Skeletal muscle cell (primary cell): ENCODE data around the gene TMPO.
"Not testable (repeated sequence)": the region's sequence is repeated elsewhere in the genome, so short reads cannot be mapped to it uniquely, and the experiment has no call there.

Experiments used
- DNase-seq: peaks from one replicate; pipeline ENCODE4 v3.0.0-alpha.2; 2010; ENCODE audit warnings: low read depth
- H3K4me3 ChIP-seq: 2 replicates; pipeline ENCODE4 v1.5.1; 2011; ENCODE audit warnings: low read depth, mild to moderate bottlenecking, control low read depth, low read length, moderate library complexity

Gene TMPO

DNA sequence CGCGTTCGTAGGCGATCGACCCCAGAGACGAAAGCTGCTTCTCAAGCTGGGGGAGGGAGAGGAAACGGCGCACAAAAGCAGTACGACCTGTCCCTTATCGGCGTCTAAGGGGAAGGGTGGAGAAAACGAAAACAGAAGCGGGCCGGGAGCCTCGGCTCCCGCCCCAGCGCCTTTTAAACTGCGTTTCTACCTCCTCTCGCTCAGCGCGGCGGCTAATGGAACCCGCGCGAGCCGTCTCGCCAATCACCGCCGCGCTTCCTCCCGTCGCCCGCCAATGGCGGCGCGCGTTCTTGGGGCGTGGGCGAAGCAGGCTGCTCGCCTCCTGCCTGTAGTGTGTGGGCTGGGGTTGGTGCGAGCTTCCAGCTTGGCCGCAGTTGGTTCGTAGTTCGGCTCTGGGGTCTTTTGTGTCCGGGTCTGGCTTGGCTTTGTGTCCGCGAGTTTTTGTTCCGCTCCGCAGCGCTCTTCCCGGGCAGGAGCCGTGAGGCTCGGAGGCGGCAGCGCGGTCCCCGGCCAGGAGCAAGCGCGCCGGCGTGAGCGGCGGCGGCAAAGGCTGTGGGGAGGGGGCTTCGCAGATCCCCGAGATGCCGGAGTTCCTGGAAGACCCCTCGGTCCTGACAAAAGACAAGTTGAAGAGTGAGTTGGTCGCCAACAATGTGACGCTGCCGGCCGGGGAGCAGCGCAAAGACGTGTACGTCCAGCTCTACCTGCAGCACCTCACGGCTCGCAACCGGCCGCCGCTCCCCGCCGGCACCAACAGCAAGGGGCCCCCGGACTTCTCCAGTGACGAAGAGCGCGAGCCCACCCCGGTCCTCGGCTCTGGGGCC lies at the start of gene TMPO:
TMPO (plus strand) TSS at position 304 of the 824 bp plus-strand sequence; CDS start at position 582, 278 bp downstream.
- peak; percentile 68 for DNase-seq
- H3K4me3 ChIP-seq = peak within 1 kb of the TSS; percentile 99

- DNase-seq = no peak
- no peak overlapping the region for H3K4me3 ChIP-seq
These were observed 49.3 kb upstream of the TMPO start for GRCh38 chr12:98465950-98466602.

DNA sequence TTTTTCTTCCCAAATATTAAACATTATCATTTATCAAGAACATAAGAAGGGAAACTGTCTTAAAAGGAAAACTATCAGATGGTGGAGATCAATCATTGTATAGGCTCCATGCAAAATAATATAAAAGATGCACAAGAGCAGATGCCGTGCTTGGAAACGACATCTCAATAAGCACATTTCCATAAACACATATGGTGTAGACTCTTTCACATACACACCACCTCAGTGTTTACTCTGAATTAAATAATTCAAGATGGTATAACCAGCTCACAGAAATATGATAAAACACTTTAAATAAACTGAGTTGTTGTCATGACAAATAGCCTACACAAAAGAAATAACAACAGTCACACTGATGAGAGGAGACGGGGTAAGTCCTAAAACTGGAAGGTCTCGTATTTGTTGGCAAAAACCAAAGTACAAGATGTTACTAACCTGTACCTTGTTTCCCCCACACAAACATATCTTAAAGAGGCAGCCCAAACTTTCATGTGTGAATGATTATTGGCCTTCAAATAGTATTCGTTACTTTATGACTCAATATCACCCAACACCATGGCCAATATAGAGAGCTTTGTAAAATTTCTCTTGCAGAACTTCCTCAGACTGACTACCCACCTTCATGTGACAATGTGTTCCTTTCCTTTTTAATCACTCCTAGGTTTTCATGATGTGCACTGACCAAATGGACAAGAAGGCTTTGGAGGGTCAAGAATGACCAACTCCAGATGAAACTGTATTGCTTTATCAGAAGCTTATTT lies 48.6 kb upstream of the TMPO start:
- no peak for DNase-seq
- H3K4me3 ChIP-seq = no peak overlapping the region

GRCh38 chr12:98469109-98469508 lies 46.3 kb upstream of the TMPO start:
- no peak overlapping the region for H3K4me3 ChIP-seq
- no peak for DNase-seq

DNA sequence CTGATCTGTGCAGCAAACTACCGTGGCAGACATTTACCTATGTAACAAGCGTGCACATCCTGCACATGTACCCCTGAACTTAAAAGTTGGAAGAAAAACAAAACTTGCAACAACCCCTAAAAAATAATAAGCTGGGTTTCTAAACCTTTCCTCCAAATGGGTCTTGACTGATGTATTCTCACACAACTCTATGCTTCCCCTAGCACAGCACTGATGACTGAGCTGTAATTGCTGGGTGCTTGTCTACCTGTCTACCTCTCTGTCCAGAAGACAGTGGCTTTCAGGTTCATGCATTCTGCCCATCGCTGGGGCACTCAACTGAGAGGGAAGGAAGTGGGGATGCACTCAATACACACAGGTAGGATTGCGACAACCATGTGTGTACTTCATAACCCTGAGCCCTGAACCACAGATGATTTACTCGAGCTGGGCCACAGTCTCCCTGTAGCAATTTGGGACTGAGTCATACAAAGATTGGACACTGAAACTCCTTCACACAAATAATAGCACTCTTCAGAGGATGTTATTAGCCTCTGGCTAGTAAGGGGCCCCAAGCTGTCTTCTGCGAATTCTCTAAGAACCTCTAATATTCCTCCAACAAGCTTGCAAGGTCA lies 44.8 kb upstream of the TMPO start:
- no peak for DNase-seq
- H3K4me3 ChIP-seq = no peak overlapping the region

- H3K4me3 ChIP-seq = no peak overlapping the region
- DNase-seq = no peak
These were observed 44.3 kb upstream of the TMPO start for GRCh38 chr12:98471085-98471484.

DNA sequence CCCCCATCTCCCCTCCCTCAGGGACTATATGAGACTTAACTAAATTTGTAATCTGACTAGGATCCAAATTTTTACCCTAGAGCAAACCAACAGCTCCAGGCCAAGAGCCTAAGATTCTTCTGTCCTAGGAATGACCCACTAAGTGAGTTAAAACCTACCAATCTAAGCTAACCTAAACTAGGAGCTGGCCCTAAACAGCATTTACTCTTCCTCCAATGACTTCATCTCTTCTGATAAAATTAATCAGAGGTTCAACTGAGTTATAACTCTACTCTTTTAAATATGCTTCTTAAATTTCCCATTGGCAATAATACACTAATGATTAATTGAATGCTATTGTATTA lies 39.9 kb upstream of the TMPO start:
- DNase-seq = no peak
- H3K4me3 ChIP-seq = no peak overlapping the region

- no peak overlapping the region for H3K4me3 ChIP-seq
- no peak for DNase-seq
These were observed 36.8 kb upstream of the TMPO start for GRCh38 chr12:98478606-98479005.

DNA sequence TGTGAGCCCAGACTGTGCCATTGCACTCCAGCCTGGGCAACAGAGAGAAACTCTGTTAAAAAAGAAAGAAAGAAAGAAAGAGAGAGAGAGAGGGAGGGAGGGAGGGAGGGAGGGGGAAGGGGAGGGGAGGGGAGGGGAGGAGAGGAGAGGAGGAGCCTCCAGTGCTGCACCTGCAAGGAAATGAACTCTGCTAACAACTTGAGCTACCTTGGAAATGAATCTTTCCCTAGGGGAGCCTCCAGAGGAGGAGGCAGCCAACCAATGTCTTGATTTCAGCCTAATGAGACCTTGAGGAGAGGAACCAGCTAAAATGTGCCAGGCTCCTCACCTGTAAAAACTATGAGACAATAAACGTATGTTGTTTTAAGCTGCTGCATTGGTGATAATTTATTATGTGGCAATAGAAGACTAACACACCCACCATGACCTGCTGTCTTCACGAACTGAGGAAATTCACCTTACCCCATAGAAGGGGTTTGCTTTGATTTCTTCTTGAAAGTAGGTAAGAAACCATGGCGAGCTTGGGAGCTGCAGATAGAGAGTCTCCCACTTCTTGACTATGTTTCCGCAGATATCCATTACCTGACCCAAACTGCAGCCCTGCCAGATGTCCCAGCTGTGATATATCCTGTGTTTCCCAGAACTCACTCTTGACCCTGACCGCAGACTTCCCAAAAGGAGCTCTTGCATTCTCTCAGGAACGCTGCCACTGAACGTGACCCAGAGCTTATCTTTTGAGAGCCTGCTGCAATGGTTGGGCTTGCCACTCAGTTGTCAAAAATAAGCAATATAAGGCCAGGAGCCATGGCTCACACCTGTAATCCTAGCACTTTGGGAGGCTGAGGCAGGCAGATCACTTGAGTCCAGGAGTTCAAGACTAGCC lies 31.5 kb upstream of the TMPO start:
- DNase-seq = no peak
- H3K4me3 ChIP-seq = no peak overlapping the region

DNA sequence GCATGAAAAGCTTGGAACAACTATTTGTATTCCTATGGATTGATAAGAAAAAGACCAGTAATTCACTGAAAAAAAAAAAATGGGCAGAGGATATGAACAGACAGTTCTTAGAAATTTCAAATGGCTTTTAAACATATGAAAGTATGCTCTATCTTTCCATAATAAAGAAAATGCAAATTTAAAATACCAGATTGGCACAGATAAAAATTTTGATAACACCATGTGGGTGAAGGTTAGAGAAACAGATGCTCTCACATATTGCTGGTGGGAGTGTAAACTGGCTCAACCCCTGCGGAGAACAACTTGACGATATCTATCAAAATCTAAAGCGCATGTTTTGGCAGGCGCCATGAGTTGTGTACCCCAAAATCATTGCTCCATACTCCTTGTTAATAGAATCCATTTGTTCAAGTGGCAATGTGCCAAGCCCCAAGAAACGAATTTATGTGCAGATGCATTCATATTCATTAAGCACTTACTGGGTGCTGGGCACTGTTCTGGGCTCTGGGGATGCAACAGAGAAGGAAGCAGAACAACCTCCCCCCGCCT lies 29.5 kb upstream of the TMPO start:
- no peak overlapping the region for H3K4me3 ChIP-seq
- DNase-seq = no peak

GRCh38 chr12:98488416-98488815 lies 27.0 kb upstream of the TMPO start:
- not testable (repeated sequence) for DNase-seq, H3K4me3 ChIP-seq

DNA sequence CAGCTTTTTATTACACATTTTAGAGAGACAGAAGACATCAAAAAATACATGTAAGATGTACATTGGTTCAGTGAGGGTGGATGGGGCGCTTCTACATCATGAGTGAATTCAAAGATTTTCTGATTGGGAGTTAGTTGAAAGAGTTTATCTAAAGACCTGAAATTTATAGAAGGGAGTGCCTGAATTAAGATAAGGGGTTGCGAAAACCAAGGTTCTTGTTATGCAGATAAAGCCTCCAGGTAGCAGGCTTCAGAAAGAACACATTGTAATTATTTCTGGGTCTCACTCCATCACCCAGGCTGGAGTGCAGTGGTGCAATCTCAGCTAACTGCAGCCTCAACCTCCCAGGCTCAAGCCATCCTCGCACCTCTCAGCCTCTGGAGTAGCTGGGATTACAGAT lies 26.2 kb upstream of the TMPO start:
- no peak overlapping the region for H3K4me3 ChIP-seq
- no peak for DNase-seq

DNA sequence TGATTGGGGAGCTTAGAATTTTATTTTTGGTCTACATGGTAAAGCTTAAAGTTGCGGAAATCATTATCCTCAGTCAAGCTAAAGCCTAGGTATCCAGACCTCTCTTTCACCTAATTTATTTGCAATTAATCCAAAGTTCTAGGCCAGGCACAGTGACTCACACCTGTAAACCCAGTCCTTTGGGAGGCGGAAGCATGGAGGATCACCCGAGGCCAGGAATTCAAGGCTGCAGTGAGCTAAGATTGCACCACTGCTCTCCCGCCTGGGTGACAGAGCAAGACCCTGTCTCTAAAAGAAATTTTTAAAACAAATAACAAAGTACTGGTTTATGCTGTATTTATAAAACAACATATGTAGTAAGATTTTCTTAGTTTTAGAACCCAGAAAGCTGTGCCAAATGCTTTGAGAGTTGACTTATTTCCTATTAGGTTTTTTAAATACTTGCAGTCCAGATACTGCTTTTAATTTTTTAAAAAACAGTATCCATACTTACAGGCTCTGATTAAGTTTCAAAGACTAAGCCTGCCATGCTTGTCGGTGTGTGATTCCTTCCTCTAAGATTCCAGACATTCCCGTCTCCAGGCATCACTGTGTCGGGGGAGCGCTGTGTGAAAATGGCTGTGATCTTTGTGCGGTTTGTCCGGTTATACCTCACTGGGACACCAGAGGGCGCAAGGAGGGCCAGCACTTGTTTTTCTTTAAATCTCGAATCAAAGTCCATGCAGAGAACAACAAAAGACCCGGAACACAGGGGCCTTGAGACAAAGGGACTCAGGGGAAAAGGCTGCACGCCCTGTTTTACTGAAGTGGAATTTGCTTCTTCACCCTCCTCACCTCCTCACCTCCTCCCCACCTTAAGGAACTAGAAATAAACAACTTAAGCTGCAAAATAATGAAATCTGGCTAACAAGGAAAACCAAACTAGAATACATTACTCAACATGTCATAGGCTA lies 24.6 kb upstream of the TMPO start:
- DNase-seq = no peak
- no peak overlapping the region for H3K4me3 ChIP-seq

DNA sequence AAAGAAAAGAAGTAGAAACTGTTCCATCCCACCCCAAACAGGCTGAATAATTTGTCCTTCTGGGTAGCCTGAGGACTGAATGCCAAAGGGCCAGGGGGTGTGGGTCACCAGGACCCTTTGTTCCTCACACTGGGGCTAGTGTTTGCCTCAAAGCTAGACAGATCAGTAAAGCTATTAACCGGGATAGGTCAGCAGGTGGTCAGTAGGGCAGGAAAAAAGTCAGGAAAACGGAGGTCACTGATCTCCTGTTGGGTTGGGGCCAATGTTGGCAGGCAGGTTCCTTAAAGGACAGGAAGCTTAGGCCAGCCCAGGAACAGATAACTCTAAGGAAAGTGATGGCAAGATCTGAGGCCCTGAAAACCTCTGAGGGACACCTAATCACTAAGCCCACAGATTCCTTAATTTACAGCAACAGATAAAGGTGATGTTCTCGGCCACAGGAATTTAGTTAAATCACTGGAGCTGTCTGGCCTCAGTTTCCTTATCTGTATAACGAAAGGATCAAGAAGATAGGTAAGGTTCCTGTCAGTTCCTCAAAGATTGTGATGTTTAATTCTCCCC lies 22.7 kb upstream of the TMPO start:
- H3K4me3 ChIP-seq = no peak overlapping the region
- DNase-seq = no peak

- H3K4me3 ChIP-seq = not testable (repeated sequence)
These were observed 14.1 kb upstream of the TMPO start for GRCh38 chr12:98501266-98501629.

DNA sequence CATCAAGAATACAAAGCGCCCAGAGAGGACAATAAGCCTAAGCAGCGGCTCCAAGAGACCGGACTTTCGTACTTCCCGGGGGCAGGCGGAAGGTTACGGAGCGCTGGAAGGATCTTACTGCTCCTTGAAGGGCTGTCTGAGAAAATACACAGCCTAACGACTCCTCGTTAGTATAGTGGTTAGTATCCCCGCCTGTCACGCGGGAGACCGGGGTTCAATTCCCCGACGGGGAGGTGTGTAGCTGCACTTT lies 12.1 kb upstream of the TMPO start:
- H3K4me3 ChIP-seq = peak overlapping the region; percentile 79
- peak; percentile 79 for DNase-seq

More at GRCh38 chr12:98501266-98501629, 14.1 kb upstream of the TMPO start:
- not testable (repeated sequence) for DNase-seq

GRCh38 chr12:98503592-98504367 lies 11.6 kb upstream of the TMPO start:
- DNase-seq = peak; percentile 73
- H3K4me3 ChIP-seq = peak overlapping the region; percentile 79
